Mucosa of descending colon (tissue), 3 donors: Measurements from ENCODE around the gene MCM3AP. TPM values are rescaled to one million over a fixed set of nuclear protein-coding genes. Genes with fewer than 3 reads are reported as not detected.
"Not testable (repeated sequence)": the region's sequence is repeated elsewhere in the genome, so short reads cannot be mapped to it uniquely, and the experiment has no call there.

Experiments
- ATAC-seq: fragments of 200-7000 bp; cut with Tn5 transposase; one replicate; pipeline ENCODE4 v1.9.1; 2020; ENCODE audit warnings: mild to moderate bottlenecking, moderate library complexity
- DNase-seq, 3 donors: peaks; one replicate each; pipeline ENCODE4 v3.0.0-alpha.2; 2020
- H3K36me3 ChIP-seq: fragments of 200-600 bp; one replicate; pipeline ENCODE4 v1.8.0; 2021; ENCODE audit warnings: low read depth, mild to moderate bottlenecking
- H3K4me1 ChIP-seq: fragments of 200-600 bp; one replicate; pipeline ENCODE4 v1.8.0; 2021; ENCODE audit warnings: low read depth, mild to moderate bottlenecking
- H3K4me3 ChIP-seq: fragments of 200-600 bp; one replicate; pipeline ENCODE4 v1.8.0; 2021; ENCODE audit warnings: mild to moderate bottlenecking
- H3K9me3 ChIP-seq: fragments of 200-600 bp; one replicate; pipeline ENCODE4 v1.8.0; 2021; ENCODE audit warnings: mild to moderate bottlenecking
- CTCF ChIP-seq: fragments of 200-600 bp; IDR thresholded peaks from one replicate; pipeline ENCODE4 v1.8.0; 2022; ENCODE audit warnings: antibody characterized with exemption, mild to moderate bottlenecking
- intact Hi-C, 2 donors: fragments of 100-400 bp; cut with DNase I in 1 of 2; cut with micrococcal nuclease in 1 of 2; formaldehyde crosslinking; loops; one replicate each; pipeline versions ENCODE4 v1.11.0 to v1.11.1; 2022; cut with DNase I, micrococcal nuclease
- total RNA-seq, 3 donors: library from RNA; stranded (reverse); fragmentation: NEBNext Ultra II Directional in 2 of 3; extraction: Animal tissue kit (Norgen Biotek cat#: 25700) in 2 of 3; gene quantifications; one replicate each; pipeline versions ENCODE4 v1.2.1 to v1.2.4, GENCODE V29; 2021 to 2023
- donor health status: DM: no; HTN: no; CAD: no; lungs with moderate emphysema.
- donor health status: DM: no; HTN: no; CAD: no.
- donor health status: DM: no; HTN: yes; CAD: no.

The MCM3AP gene
- total RNA-seq, 3 donors from 2014 or later = 90.9 to 109 (median 98.1) TPM

- Histone ChIP-seq H3K4me3 (no peak overlapping the region), H3K4me1 (no peaks in the 10 kb centered on the region), H3K36me3 (peaks cover 12% of the 10 kb centered on the region), H3K9me3 (no peaks in the 10 kb centered on the region)
- ATAC-seq = no peak
- TF ChIP-seq CTCF = no peak
- no peak for DNase-seq
- intact Hi-C loops = no loop called here
These were observed 40.0 kb downstream of the MCM3AP start for GRCh38 chr21:46245213-46245915.

GRCh38 chr21:46244602-46245001 lies 40.8 kb downstream of the MCM3AP start:
- DNase-seq (no peak), ATAC-seq (no peak)
- peaks cover 12% of the 10 kb centered on the region for H3K36me3 ChIP-seq
- no peaks in the 10 kb centered on the region for H3K4me1 ChIP-seq
- no peaks in the 10 kb centered on the region for H3K9me3 ChIP-seq
- H3K4me3 ChIP-seq = no peak overlapping the region
- intact Hi-C loops = no loop called here
- TF ChIP-seq CTCF = no peak

GRCh38 chr21:46243960-46244361 lies 41.5 kb downstream of the MCM3AP start:
- DNase-seq (no peak), ATAC-seq (no peak)
- intact Hi-C loops = no loop called here
- TF ChIP-seq CTCF = no peak
- Histone ChIP-seq H3K4me1 (no peaks in the 10 kb centered on the region), H3K9me3 (no peaks in the 10 kb centered on the region), H3K4me3 (no peak overlapping the region), H3K36me3 (peaks cover 12% of the 10 kb centered on the region)

DNA sequence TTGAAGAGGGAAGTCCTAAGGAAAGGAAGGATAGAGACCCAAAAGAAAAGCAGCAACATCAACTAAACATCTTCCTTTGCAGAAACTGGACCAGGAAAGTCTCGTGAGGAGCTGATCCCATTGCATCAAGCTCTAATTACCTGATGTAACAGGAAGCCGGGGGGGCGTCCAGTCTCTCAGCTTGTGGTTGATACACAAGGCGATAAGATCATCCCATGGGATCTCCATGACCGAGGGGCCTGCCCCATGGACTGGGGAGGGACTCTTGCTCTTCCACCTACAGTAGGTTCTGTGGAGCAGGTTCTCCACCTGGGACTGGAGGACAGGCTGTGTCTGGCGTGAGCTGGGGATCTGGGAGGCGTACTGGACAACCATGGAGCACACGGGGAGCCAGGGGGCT lies 42.1 kb downstream of the MCM3AP start:
- Histone ChIP-seq H3K4me3 (no peak overlapping the region), H3K9me3 (no peaks in the 10 kb centered on the region), H3K4me1 (no peaks in the 10 kb centered on the region), H3K36me3 (peaks cover 12% of the 10 kb centered on the region)
- no peak for DNase-seq
- intact Hi-C loops = no loop called here
- no peak for TF ChIP-seq CTCF
- no peak for ATAC-seq

DNA sequence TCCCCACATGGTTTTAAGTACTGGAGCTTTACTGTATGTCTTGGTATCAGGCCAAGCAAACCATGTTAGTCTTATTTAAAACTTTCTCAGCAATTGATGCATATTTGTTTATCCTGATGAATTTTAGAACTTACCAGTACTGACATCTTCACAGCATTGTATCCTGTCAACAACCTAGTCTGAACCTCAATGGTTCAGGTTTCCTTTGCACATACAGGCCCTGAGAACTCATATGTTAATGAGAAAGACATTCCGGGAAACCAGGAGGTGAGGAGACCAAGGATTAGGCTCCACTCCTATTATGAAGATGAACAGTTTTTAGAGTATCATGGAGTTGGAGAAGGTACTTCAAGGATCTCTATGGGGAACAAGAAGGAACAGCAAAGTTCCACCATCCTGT lies 43.8 kb downstream of the MCM3AP start:
- ATAC-seq, H3K4me3 ChIP-seq, H3K9me3 ChIP-seq, intact Hi-C loops, H3K4me1 ChIP-seq, DNase-seq: not testable (repeated sequence)
- H3K36me3 ChIP-seq = peaks cover 12% of the 10 kb centered on the region

DNA sequence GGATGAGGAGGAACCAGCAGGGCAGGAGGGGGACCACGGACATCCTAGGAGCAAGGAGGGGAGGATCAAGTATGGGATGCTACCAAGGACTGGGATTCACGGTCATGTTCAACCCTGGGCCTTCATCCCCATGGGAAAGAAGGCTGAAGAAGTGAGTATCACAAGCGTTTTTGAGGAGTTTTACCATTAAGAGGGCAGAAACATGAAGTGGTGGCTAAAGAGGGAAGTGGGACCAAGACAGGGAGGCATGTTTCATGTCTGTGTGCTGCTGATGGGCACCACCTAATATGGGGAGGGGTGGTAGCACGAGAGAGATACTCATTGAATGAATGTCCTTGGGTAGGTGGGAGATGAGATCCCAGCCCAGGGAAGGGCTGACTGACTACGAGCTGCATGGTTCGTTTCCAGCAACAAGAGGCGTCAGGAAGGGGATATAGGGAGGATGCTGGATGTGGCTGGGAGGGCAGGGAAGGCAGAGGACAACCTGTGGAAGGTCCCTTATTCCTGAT lies 45.5 kb downstream of the MCM3AP start:
- intact Hi-C loops = no loop called here
- Histone ChIP-seq H3K36me3 (peaks cover 12% of the 10 kb centered on the region), H3K9me3 (no peaks in the 10 kb centered on the region), H3K4me3 (no peak overlapping the region), H3K4me1 (no peaks in the 10 kb centered on the region)
- no peak for TF ChIP-seq CTCF
- no peak for ATAC-seq
- no peak for DNase-seq
